MCF 10A (cell line): ENCODE measurements around the gene NBL1. TPM values are rescaled to one million over a fixed set of nuclear protein-coding genes. Genes with fewer than 3 reads are reported as not detected.
A peak's percentile ranks its signal among the peaks of the same experiment; 100 is the strongest.

Source experiments
- BruUV-seq: library from RNA; stranded (reverse); fragments of 400-500 nt; replicated peaks from 2 replicates; lab custom pipeline; 2021; lab: Mats Ljungman, UMichigan
- CTCF ChIA-PET: fragments of 300-600 bp; sonication (Branson Sonifier 250); formaldehyde crosslinking; extraction: SDS; loops from one replicate; lab custom pipeline; 2021; ENCODE audit warnings: antibody characterized with exemption, inconsistent platforms; lab: Yijun Ruan, JAX
- POLR2A ChIA-PET: fragments of 300-600, 350-650 bp; sonication (Branson Sonifier 250); formaldehyde crosslinking; extraction: SDS; loops from one replicate; lab custom pipeline; 2020; ENCODE audit warnings: antibody characterized with exemption, inconsistent platforms; lab: Yijun Ruan, JAX
- DNase-seq: peaks from one replicate; pipeline ENCODE4 v3.0.0-alpha.2; 2018; ENCODE audit not compliant: unreplicated experiment
- H3K27ac Mint-ChIP-seq: one replicate; pipeline ENCODE4 v1.8.0; 2022; ENCODE audit warnings: mild to moderate bottlenecking, low read depth, mixed read lengths; ENCODE audit not compliant: unreplicated experiment
- H3K27me3 Mint-ChIP-seq: one replicate; pipeline ENCODE4 v1.8.0; 2022; ENCODE audit warnings: mixed read lengths; ENCODE audit not compliant: insufficient read depth, unreplicated experiment
- H3K36me3 Mint-ChIP-seq: one replicate; pipeline ENCODE4 v1.8.0; 2022; ENCODE audit warnings: mild to moderate bottlenecking, moderate library complexity, mixed read lengths; ENCODE audit not compliant: insufficient read depth, unreplicated experiment
- H3K4me1 Mint-ChIP-seq: one replicate; pipeline ENCODE4 v1.8.0; 2022; ENCODE audit warnings: mixed read lengths; ENCODE audit not compliant: insufficient read depth, unreplicated experiment
- H3K4me3 Mint-ChIP-seq: one replicate; pipeline ENCODE4 v1.8.0; 2022; ENCODE audit warnings: mild to moderate bottlenecking, moderate library complexity, mixed read lengths; ENCODE audit not compliant: unreplicated experiment
- H3K9me3 Mint-ChIP-seq: one replicate; pipeline ENCODE4 v1.8.0; 2022; ENCODE audit warnings: mixed read lengths; ENCODE audit not compliant: unreplicated experiment
- intact Hi-C: fragments of 100-400 bp; cut with micrococcal nuclease; formaldehyde crosslinking; loops from 2 replicates; pipeline ENCODE4 v1.14.1; 2022
- total RNA-seq: library from RNA; stranded (reverse); gene quantifications from 2 replicates; pipeline ENCODE4 v1.2.3, GENCODE V29; 2022
- TF ChIP-seq, protein P1 (sequence below): fragments of 200-600 bp; IDR thresholded peaks from one replicate; pipeline ENCODE4 v1.8.0; 2022; ENCODE audit warnings: antibody characterized with exemption, mild to moderate bottlenecking; ENCODE audit not compliant: unreplicated experiment

NBL1 gene
- total RNA-seq, 1 experiment from 2014 or later = 70.4 TPM

GRCh38 chr1:19675797-19676196 is 31.7 kb downstream of the NBL1 start:
- ChIA-PET POLR2A (no interaction called here), CTCF (interaction anchor here (0.6 to 2.5 kb wide), 2 partner anchors 14 to 188 kb away, joined by 3 to 12 read pairs; no protein-coding TSS in a partner anchor)
- Mint-ChIP-seq H3K36me3 (no peaks in the 10 kb centered on the region), H3K9me3 (no peaks in the 10 kb centered on the region), H3K4me3 (no peak overlapping the region), H3K27me3 (peaks cover 3% of the 10 kb centered on the region), H3K27ac (no peak overlapping the region), H3K4me1 (peaks cover 9% of the 10 kb centered on the region)
- BruUV-seq = no TSS peak
- intact Hi-C loops = no loop called here
- no peak for DNase-seq
- TF ChIP-seq, protein P1, sequence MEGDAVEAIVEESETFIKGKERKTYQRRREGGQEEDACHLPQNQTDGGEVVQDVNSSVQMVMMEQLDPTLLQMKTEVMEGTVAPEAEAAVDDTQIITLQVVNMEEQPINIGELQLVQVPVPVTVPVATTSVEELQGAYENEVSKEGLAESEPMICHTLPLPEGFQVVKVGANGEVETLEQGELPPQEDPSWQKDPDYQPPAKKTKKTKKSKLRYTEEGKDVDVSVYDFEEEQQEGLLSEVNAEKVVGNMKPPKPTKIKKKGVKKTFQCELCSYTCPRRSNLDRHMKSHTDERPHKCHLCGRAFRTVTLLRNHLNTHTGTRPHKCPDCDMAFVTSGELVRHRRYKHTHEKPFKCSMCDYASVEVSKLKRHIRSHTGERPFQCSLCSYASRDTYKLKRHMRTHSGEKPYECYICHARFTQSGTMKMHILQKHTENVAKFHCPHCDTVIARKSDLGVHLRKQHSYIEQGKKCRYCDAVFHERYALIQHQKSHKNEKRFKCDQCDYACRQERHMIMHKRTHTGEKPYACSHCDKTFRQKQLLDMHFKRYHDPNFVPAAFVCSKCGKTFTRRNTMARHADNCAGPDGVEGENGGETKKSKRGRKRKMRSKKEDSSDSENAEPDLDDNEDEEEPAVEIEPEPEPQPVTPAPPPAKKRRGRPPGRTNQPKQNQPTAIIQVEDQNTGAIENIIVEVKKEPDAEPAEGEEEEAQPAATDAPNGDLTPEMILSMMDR = no peak

DNA sequence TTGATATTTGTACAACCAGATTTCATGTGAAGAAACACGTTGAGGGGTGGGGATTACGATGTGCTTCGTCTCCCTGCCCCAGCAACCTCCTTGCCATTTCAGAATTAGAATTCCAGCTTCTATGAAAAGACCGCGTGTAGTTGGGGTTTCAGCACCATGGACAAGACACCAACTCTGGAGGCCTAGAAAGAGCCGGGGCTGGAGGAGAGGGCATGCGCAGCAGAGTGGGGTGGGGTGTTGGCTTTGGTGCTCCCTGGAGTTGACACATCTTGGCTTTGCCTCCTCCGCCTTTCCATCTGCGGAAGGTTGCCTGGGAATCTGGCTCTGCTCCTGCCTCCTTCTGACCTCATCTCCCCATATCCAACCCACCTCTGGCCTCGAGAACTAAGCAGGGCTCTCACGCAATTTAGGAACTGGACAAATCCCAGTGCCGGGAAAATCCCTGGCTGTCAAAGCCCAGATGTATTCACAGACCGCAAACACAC is 32.4 kb downstream of the NBL1 start:
- DNase-seq = peak; percentile 86
- intact Hi-C loops = no loop called here
- H3K4me1 Mint-ChIP-seq = peaks cover 9% of the 10 kb centered on the region
- no peaks in the 10 kb centered on the region for H3K27me3 Mint-ChIP-seq
- POLR2A ChIA-PET = no interaction called here
- H3K36me3 Mint-ChIP-seq = no peaks in the 10 kb centered on the region
- CTCF ChIA-PET = interaction anchor here (0.6 to 2.6 kb wide), 4 partner anchors 14 to 421 kb away, joined by 3 to 15 read pairs (median 8); no protein-coding TSS in a partner anchor
- H3K9me3 Mint-ChIP-seq = no peaks in the 10 kb centered on the region
- BruUV-seq = no TSS peak
- no peak overlapping the region for H3K4me3 Mint-ChIP-seq
- TF ChIP-seq, protein P1 = no peak
- no peak overlapping the region for H3K27ac Mint-ChIP-seq

DNA sequence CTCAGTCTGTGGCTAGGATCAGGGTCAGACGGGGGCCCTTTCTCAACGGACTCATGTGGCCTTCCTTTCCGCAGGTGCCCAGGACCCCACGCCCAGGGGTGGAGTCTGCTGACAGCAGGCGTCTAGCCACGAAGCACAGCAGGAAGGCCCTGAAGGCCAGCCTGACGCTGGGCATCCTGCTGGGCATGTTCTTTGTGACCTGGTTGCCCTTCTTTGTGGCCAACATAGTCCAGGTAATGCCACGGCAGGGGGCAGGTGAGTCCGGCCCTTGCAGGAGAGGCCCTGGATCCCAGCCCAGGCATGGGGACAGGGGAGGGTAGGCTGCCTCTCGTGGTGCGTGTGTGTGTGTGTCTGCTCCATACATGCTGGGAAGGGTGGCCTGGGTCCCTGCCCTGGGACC is 34.4 kb downstream of the NBL1 start:
- BruUV-seq = no TSS peak
- no peak overlapping the region for H3K4me3 Mint-ChIP-seq
- TF ChIP-seq, protein P1 = no peak
- CTCF ChIA-PET = interaction anchor here (1.5 to 2.6 kb wide), 2 partner anchors 17 to 26 kb away, joined by 6 to 15 read pairs; no protein-coding TSS in a partner anchor
- no peak for DNase-seq
- H3K27me3 Mint-ChIP-seq = no peaks in the 10 kb centered on the region
- no peaks in the 10 kb centered on the region for H3K9me3 Mint-ChIP-seq
- no peak overlapping the region for H3K27ac Mint-ChIP-seq
- intact Hi-C loops = no loop called here
- POLR2A ChIA-PET = interaction anchor here (0.6 to 1.1 kb wide), 2 partner anchors 270 to 426 kb away, joined by 3 read pairs; no protein-coding TSS in a partner anchor
- H3K36me3 Mint-ChIP-seq = no peaks in the 10 kb centered on the region
- peaks cover 17% of the 10 kb centered on the region for H3K4me1 Mint-ChIP-seq

- TF ChIP-seq, protein P1 = no peak
- H3K9me3 Mint-ChIP-seq = no peaks in the 10 kb centered on the region
- H3K36me3 Mint-ChIP-seq = no peaks in the 10 kb centered on the region
- ChIA-PET CTCF (interaction anchor here (1.5 to 2.6 kb wide), 2 partner anchors 17 to 25 kb away, joined by 6 to 15 read pairs; no protein-coding TSS in a partner anchor), POLR2A (interaction anchor here (1.1 kb wide), 1 partner anchor 427 kb away, joined by 3 read pairs; no protein-coding TSS in a partner anchor)
- no peak overlapping the region for H3K27ac Mint-ChIP-seq
- no peak for DNase-seq
- intact Hi-C loops = no loop called here
- H3K4me3 Mint-ChIP-seq = no peak overlapping the region
- H3K4me1 Mint-ChIP-seq = peaks cover 17% of the 10 kb centered on the region
- no peaks in the 10 kb centered on the region for H3K27me3 Mint-ChIP-seq
- BruUV-seq = no TSS peak
Measured at GRCh38 chr1:19678931-19679453, 34.9 kb downstream of the NBL1 start.
